NCI-H345 treated with DMSO at 0.1 percent for 48 hours (cell line): Measurements from ENCODE around the gene MED13L.
"Not testable (repeated sequence)": the region's sequence is repeated elsewhere in the genome, so short reads cannot be mapped to it uniquely, and the experiment has no call there.

ENCODE experiments used
- DNase-seq: peaks from one replicate; lab custom pipeline; 2025; ENCODE audit not compliant: unreplicated experiment; lab: John Stamatoyannopoulos, UW

The MED13L gene

DNA sequence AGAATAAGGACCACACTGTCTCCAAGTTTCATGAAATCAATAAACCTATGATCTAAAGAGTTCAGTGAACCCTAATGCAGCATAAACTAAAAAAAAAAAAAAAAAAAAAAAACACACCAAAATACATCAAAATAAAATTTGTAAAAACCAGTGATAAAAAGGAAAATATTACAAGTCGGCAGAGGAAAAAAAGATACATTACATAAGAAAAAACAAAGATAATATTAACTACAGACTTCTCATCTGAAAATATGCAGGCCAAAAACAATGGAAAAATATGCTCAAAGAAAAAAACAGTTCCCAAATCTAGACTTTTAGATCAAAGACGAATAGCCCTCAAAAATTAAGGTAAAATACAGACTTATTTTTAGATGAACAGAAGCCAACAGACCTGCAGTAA, 27.6 kb downstream of the MED13L start:
- DNase-seq, result no peak

GRCh38 chr12:116248930-116249329, 28.6 kb downstream of the MED13L start:
- DNase-seq, result no peak

DNA sequence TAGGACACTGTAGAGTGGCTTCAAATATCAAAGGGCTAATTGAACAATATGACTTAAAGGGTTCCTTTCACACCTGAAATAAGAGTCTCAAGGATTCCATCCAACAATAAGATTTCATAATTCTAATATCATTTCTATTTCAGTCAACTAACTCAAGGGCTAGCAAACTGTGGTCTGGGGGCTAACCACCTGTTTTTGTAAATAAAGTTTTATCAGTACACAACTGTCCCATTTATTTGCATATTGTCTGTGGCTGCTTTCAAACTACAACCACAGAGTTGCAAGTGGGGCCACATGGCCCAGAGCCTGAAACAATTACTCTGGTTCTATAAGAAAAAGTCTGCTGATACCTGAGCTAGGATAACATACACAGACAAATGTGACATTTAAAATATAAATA, 29.1 kb downstream of the MED13L start:
- DNase-seq, result no peak

GRCh38 chr12:116247377-116247776, 30.1 kb downstream of the MED13L start:
- DNase-seq, result no peak

DNA sequence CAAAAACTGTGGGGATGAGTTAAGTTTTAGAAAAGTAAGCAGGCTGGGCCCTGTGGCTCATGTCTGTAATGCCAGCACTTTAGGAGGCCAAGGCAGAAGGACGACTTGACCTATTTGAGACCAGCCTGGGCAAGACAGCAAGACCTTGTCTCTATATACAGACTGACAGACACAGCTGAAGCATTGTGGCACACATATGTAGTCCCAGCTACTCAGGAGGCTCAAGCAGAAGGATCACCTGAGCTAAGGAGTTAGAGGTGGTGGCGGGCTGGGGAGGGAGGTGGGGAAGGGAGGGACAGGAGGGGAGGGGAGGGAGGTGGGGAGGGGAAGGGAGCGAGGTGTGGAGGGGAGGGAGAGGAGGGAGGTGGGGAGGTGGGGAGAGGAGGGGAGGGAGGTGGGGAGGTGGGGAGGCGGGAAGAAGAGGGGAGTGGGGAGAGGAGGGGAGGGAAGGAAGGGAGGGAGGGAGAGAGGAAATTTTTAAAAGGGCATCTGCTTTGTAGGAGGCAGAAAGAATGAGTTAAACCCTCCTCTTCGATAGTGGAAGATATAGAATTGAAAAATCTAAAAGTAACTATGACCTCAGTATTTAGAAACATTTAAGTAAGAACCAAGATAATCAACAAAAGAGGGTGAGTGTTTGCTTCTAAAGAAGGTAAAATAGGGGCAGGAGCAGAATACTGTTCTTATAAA, 30.9 kb downstream of the MED13L start:
- DNase-seq, result no peak

GRCh38 chr12:116245189-116245588, 32.3 kb downstream of the MED13L start:
- DNase-seq, result no peak

DNA sequence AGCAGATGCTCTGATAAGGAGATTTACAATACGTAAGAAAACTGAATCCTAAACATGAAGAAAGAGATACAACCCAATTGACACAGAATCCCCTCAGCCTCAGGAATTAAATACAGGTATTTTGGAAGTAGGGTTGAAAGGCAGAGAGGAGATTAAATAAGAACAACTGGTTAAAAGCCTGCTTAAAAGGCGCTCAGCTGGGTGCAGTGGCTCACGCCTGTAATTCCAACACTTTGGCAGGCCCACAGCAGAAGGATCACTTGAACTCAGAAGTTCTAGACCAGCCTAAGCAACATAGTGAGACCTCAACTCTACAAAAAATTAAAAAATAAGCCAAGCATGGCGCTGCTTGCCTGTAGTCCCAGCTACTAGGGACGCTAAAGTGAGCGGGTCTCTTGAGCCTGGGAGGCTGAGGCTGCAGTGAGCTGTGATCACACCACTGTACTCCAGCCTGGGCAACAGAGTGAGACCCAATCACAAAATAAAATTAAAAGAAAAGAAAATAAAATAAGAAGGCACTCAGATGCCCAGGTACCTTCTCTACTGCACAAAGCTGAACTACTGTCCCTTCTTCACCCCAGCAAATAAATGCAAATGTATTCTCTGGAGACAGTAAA, 32.9 kb downstream of the MED13L start:
- DNase-seq, result no peak

DNA sequence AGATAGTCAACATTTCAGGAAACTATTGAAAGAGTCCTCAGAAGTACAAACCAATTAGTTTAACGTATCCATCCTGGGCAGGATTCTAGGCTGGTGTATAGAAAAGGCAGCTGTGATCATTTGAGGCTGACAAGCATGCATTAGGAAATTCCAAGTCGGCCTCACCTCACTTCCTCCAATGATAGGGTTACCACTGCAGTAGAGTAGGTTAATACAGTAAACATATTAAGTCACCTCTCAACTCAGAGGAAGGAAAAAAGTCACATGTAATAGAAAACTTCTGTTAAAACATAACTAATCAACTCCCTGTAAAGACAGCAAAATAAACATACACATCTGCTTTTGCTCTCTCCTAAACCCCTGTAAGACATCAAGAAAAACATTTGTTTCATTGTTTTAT, 33.5 kb downstream of the MED13L start:
- DNase-seq, result no peak

DNA sequence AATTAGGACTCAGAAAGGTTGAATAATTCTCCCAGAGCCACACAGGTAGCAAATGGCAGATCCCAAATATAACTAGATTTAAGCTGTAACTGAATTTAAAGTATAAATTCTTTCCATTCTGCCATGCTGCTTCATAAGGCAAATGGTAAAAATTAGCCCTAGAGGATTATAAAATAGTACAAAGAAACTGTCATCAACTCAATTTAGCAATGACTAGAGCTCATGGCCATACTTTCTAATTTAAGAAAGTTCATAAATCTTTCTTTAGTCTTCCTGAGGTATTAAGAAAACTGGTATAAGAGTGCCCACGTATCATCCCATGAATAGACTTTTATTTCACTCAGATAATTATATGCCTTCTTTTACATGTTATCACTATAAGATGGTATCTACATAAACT, 34.8 kb downstream of the MED13L start:
- no peak for DNase-seq

GRCh38 chr12:116241157-116241759, 36.2 kb downstream of the MED13L start:
- no peak for DNase-seq

- DNase-seq, result not testable (repeated sequence)
Observed at GRCh38 chr12:116238570-116239119, 38.8 kb downstream of the MED13L start.

DNA sequence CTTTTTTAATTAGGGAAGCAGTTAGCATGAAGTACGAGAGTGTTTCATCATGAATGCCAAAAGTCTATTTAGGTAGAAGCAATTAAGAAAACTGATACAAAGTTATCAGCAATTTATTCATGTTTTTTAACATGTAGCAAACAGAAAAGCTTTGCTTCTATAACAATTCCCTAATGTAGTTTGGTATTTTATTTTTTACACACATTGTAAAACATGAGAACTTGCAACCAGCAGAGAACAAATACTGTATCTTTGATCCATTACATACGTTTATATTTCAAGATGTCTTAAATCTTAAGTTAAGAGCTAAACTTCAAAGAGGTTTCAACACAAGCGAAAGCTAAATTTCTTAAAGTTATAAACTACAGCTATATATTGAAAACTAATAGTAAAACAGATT, 39.3 kb downstream of the MED13L start:
- no peak for DNase-seq

DNA sequence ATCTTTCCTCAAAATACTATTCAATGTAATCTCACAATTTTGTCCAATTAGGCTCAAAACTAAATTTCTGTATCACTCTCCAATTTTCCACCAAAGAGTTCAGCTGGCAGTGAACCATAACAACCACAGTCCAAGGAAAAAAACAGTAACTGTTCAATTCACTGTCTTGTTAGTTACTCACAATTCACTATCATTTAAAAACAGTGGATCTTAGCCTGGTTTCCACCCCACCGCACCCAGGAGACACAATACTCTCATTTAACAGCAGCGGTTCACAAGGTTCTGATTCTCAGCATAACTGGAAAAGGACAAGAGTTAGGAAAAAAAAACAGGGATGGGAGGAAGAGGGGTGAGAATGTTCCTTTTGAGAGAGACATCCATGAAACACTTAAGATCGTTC, 40.5 kb downstream of the MED13L start:
- DNase-seq, result no peak

DNA sequence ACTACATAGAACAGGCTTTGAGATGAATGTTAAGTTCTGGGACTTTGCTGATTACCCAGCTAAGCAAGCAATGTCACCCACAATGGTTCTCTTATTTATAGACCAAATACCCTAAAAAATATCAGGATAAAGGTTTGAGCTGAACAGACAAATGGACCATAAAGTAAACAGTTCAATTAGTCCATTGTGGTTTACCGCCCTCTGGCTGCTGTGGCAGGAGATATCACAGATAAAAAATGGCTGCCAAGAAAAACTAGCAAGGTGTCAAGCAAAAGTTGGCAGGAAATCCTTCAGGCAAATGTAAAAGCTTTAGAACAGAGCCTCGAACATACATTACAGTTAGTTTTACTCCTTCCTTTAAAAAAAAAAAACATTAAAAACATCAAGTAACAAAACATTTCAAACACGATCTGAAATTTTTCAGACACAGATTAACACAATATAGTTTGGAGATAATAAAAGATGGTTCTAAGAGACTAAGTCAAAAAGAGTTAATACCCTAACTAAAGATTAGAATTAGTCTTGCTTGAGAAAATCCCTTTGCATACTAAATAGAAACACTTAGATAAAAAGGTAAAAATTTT, 41.3 kb downstream of the MED13L start:
- DNase-seq, result peak; percentile 12

DNA sequence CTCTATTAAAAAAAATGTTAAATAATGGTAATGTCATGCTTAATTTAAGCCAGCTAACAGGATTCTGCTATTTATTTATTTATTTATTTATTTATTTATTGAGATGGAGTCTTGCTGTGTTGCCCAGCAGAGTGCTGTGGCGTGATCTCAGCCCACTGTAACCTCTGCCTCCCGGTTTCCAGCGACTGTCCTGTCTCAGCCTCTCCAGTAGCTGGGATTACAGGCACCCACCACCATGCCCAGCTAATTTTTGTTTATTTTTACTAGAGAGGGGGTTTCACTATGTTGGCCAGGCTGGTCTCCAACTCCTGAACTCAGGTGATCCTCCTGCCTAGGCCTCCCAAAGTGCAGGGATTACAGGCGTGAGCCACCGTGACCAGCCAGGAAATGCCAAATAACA, 43.3 kb downstream of the MED13L start:
- not testable (repeated sequence) for DNase-seq

GRCh38 chr12:116233669-116234068, 43.8 kb downstream of the MED13L start:
- DNase-seq, result no peak

DNA sequence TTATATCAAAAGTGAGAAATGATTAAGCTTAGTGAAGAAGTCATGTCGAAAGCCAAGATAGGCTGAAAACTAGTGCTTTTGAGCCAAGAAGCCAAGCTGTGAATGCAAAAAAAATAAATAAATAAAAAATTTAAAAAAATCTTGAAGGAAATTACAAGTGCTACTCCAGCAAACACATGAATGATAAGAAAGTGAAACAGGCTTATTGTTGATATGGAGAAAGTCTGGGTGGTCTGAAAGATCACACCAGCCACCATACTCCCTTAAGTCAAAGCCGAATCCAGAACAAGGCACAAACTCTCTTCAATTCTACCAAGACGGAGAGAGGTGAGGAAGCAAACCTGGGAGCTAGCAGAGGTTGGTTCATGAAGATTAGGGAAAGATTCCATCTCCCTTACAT, 49.7 kb downstream of the MED13L start:
- no peak for DNase-seq

GRCh38 chr12:116226026-116226425, 51.5 kb downstream of the MED13L start:
- DNase-seq, result no peak

DNA sequence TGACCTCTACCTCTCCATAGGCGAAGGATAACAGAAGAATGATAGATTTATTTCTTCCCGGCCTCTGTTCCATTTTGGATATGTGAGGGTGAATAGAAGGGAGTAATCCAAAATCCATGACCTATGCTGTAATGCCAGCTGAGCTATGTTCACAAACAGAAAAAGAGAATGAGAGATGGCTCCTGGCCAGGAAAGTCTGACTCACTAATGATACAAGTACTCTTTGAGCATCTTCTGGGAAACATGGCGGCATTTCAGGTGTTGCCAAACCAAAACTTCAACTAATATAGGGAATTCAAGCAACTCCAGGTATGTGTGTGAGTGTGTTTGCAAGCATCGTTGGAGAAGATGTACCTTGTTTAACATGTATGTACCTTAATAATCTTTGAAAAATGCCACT, 55.1 kb downstream of the MED13L start:
- DNase-seq, result no peak

DNA sequence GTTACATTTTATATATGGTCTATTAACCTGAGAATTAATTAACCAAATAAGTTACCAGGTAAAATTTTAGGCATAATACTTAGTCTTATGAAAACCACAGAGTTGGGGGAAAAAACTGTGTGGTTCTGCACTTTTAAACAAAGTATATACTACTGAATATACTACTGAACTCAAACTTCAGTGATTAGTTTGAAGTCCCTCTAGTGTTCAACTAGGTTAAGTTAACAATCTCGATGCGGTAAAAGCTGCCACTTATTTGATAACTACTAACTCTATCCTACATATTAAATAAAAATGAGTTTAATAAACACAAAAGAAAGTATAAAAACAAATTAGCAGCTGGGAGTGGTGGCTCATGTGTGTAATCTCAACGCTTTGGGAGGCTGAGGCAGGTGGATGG, 56.7 kb downstream of the MED13L start:
- DNase-seq, result no peak

DNA sequence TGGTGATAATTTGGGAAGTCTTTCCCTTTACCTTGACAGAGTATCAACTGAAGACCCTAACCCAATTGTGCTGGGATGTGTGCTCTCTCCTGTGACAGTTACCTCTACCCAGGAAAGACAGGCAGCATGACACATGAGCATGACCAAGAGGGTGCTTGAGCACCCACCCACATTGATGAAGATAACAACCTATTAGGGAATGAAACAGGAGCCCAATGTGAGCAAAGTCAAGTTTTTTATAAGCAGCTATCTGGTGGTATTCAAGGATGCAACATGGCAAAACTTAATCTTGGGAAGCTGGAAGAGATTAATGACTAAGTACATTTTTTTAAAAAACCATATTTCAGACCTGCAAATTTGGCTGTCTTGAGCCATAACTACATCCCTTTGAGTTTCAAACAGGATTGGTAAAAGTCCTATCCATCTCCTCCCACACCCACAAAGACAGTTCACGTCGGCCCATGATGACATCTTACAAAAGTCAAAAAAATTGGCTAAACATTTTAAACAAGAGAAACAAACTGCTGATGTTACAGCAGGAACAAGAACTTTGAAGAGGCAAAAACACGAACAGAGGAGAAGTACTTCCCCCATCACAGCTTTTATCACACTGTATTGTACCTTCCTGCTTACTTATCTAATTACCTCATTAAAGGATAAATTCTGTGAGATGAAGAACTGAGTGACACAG, 60.3 kb downstream of the MED13L start:
- no peak for DNase-seq
